Measurements from ENCODE around the gene SAA4.
"Not testable (repeated sequence)": the region's sequence is repeated elsewhere in the genome, so short reads cannot be mapped to it uniquely, and the experiment has no call there.

Gene SAA4

GRCh38 chr11:18236664-18237356 is at the start of gene SAA4:
TSS of gene SAA4 (minus strand) at chr11:18236802. CDS start at chr11:18235926, 876 bp downstream.
- DNase-seq, result no peak

- no peak for DNase-seq
These were observed 49.2 kb upstream of the SAA4 start for GRCh38 chr11:18285841-18286240.

GRCh38 chr11:18282626-18283025 is 46.0 kb upstream of the SAA4 start:
- no peak for DNase-seq

- no peak for DNase-seq
These were observed 43.9 kb upstream of the SAA4 start for GRCh38 chr11:18280438-18281045.

- DNase-seq, result no peak
These were observed 41.1 kb upstream of the SAA4 start for GRCh38 chr11:18277565-18278271.

GRCh38 chr11:18271206-18271605 is 34.6 kb upstream of the SAA4 start:
- DNase-seq, result no peak

- DNase-seq, result no peak
These were observed 33.5 kb upstream of the SAA4 start for GRCh38 chr11:18270102-18270501.

GRCh38 chr11:18269252-18269651 is 32.6 kb upstream of the SAA4 start:
- DNase-seq, result not testable (repeated sequence)

- DNase-seq, result not testable (repeated sequence)
These were observed 30.9 kb upstream of the SAA4 start for GRCh38 chr11:18267335-18268133.

- DNase-seq, result no peak
These were observed 29.3 kb upstream of the SAA4 start, which contains the start of gene SAA1 for GRCh38 chr11:18265949-18266348. TSS of gene SAA1 (plus strand) at chr11:18266264. CDS start at chr11:18266888, 624 bp downstream.

- no peak for DNase-seq
These were observed 28.3 kb upstream of the SAA4 start for GRCh38 chr11:18264677-18265555.

- DNase-seq, result no peak
These were observed 27.4 kb upstream of the SAA4 start for GRCh38 chr11:18264035-18264434.

GRCh38 chr11:18262681-18263350 is 26.2 kb upstream of the SAA4 start:
- not testable (repeated sequence) for DNase-seq

- DNase-seq, result no peak
These were observed 25.1 kb upstream of the SAA4 start for GRCh38 chr11:18261721-18262120.

- DNase-seq, result no peak
These were observed 22.7 kb upstream of the SAA4 start for GRCh38 chr11:18259259-18259658.

GRCh38 chr11:18254781-18255361 is 18.3 kb upstream of the SAA4 start:
- no peak for DNase-seq

GRCh38 chr11:18253778-18254338 is 17.3 kb upstream of the SAA4 start:
- DNase-seq, result no peak

GRCh38 chr11:18253233-18253632 is 16.6 kb upstream of the SAA4 start:
- DNase-seq, result no peak

- DNase-seq, result no peak
These were observed 12.0 kb upstream of the SAA4 start, which contains the start of gene SAA2 for GRCh38 chr11:18248561-18248960. TSS of gene SAA2 (minus strand) at chr11:18248668. CDS start at chr11:18248011, 657 bp downstream.

- not testable (repeated sequence) for DNase-seq
These were observed 10.6 kb upstream of the SAA4 start for GRCh38 chr11:18247191-18247581.
